SJSA1 (cell line): ENCODE data around the gene CELF6. TPM values are rescaled to one million over a fixed set of nuclear protein-coding genes. Genes with fewer than 3 reads are reported as not detected.
"Not testable (repeated sequence)": the region's sequence is repeated elsewhere in the genome, so short reads cannot be mapped to it uniquely, and the experiment has no call there.

ENCODE experiments used
- DNase-seq, 2 experiments: peaks; one replicate each; pipeline ENCODE4 v3.0.0-alpha.2; 2015 to 2020; ENCODE audit warnings: low spot score in 2 of 2, low read depth in 1 of 2
- H3K27ac ChIP-seq: fragments of 250-450 bp; sonication (Bioruptor Pico); 2 replicates; pipeline ENCODE4 v1.5.1; 2020; ENCODE audit warnings: mild to moderate bottlenecking, moderate library complexity
- H3K27me3 ChIP-seq: fragments of 250-450 bp; sonication (Bioruptor Pico); replicated peaks from 2 replicates; pipeline ENCODE4 v1.5.1; 2020; ENCODE audit warnings: mild to moderate bottlenecking, moderate library complexity
- H3K36me3 ChIP-seq: fragments of 250-450 bp; sonication (Bioruptor Pico); 2 replicates; pipeline ENCODE4 v1.5.1; 2020; ENCODE audit warnings: mild to moderate bottlenecking
- H3K4me1 ChIP-seq: fragments of 250-450 bp; sonication (Bioruptor Pico); replicated peaks from 2 replicates; pipeline ENCODE4 v1.6.1; 2021; ENCODE audit warnings: mild to moderate bottlenecking
- H3K4me3 ChIP-seq: fragments of 250-450 bp; sonication (Bioruptor Pico); 2 replicates; pipeline ENCODE4 v1.5.1; 2020; ENCODE audit warnings: mild to moderate bottlenecking
- H3K9me3 ChIP-seq: fragments of 250-450 bp; sonication (Bioruptor Pico); replicated peaks from 2 replicates; pipeline ENCODE4 v1.5.1; 2020; ENCODE audit warnings: mild to moderate bottlenecking
- total RNA-seq: library from RNA; depleted of rRNA; stranded (reverse); fragments of >200 nt; shearing (Covaris generic); gene quantifications from 2 replicates; pipeline ENCODE4 v1.2.3, GENCODE V29; 2014

Gene CELF6
- total RNA-seq, 1 experiment from 2014 or later = 0.08 TPM

DNA sequence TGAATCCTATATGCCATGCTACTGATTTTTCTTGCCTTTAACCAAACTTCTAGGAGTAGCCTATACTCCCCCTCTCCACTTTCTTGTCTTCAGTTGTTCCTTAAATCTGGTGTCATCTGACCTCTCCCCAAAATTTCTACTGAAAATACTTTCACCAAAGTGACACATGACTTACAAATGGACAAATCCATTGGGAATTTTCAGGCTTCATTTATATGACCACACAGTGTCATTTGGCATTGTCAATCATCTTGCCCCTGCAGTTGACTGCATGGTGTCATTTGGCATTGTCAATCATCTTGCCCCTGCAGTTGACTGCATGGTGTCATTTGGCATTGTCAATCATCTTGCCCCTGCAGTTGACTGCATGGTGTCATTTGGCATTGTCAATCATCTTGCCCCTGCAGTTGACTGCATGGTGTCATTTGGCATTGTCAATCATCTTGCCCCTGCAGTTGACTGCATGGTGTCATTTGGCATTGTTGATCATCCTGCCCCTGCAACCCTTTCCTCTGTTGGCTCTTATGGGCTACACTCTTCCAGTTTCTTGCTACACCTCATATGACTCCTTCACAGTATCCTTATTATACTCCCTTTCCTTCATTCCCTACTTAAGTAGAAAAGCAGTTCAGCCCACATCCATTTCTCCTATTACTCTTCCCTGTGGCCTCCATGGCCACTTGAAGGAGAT lies 44.2 kb downstream of the CELF6 start:
- not testable (repeated sequence) for H3K27me3 ChIP-seq, H3K27ac ChIP-seq, H3K4me3 ChIP-seq, H3K36me3 ChIP-seq, H3K4me1 ChIP-seq, H3K9me3 ChIP-seq, DNase-seq

DNA sequence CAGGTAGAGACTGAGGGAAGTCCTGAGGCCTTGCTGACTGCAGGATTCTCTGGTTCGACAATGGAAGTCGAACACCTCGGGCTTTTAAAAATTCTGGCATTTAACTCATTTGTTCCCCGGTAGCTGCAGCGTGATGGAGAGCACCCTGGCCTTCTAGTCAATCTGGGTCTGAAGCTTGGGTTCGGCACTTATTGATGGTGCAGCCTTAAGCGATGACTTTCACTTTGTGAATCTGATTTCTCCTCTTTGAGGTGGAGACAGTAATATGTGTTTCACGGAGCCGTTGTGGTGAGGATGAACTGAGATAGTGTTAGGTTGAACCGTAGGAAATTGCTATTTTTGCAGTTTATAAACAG lies 47.0 kb downstream of the CELF6 start:
- Histone ChIP-seq H3K27me3 (no peaks in the 10 kb centered on the region), H3K9me3 (no peaks in the 10 kb centered on the region), H3K4me3 (peak overlapping the region; percentile 80), H3K27ac (peak overlapping the region; percentile 2; the same call in 1 of the 2 replicates), H3K4me1 (peaks cover 10% of the 10 kb centered on the region), H3K36me3 (peaks cover 18% of the 10 kb centered on the region)
- DNase-seq = no peak

DNA sequence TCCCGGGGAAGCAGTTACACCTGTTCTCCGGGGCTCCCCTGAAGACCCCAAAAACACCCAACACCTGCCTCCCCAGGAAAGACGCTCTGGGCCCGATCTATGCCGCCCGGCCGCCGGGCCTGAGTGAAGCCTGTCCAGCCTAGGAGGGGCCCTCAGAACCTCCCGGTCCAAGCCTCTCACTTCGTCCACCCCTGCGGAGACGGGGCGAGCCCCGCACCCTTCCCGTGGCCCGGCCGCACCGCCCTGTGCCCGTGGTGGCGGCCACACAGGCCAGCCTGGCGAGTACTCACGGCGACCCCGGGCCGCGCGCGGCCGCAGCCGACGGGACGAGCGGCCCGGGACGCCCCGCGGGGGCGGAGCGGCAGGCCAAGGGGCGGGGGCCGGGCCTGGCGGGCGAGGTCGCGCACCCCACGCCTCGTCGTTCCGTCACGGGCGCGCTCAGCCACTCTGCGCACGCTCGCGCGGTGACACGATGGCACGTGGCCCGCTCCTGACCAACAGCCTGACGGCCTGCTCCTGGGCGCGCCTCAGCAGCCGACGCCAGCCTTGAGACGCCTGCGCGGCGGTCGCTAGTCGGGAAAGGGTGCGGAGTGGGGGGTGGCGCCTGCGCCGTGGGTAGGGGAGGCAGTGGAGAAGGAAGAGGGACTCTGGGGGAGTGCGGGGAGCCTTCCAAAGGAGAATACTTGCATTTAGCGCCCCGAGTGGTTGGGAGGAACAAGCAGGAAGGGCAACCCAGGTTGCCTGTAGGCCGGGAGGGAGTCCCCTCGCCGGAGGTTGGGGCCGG lies 47.6 kb downstream of the CELF6 start, which contains the start of gene PARP6:
PARP6 (minus strand) TSS at position 342 of the 784 bp plus-strand sequence. CDS start 5,077 bp downstream, outside the sequence.
- no peaks in the 10 kb centered on the region for H3K27me3 ChIP-seq
- peaks cover 21% of the 10 kb centered on the region for H3K36me3 ChIP-seq
- peak within 1 kb of the TSS; percentile 80 for H3K4me3 ChIP-seq
- peak within 1 kb of the TSS; percentile 2 for H3K27ac ChIP-seq
- peaks cover 10% of the 10 kb centered on the region for H3K4me1 ChIP-seq
- no peaks in the 10 kb centered on the region for H3K9me3 ChIP-seq
- peak; percentile 93 to 98 for DNase-seq

DNA sequence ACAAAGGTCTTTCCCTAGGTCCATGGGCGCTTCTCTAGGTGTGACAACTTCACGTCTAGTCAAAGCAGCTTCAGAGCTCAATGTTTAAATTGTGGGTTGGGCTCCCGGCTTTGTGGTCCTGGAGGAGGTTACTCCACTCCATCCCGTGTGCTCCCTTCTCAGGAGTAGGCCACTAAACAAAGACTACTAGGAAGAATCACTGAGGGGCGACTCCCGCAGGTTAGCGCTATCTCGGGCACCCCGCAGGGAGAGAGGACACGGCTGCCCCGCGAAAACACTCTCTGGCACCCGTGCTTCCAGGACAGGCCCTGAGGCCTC lies 48.1 kb downstream of the CELF6 start:
- Histone ChIP-seq H3K27me3 (no peaks in the 10 kb centered on the region), H3K9me3 (no peaks in the 10 kb centered on the region), H3K36me3 (peaks cover 26% of the 10 kb centered on the region), H3K27ac (no peak overlapping the region), H3K4me1 (peaks cover 10% of the 10 kb centered on the region), H3K4me3 (peak overlapping the region; percentile 80)
- DNase-seq = no peak

GRCh38 chr15:72271221-72271620 lies 48.7 kb downstream of the CELF6 start:
- Histone ChIP-seq H3K27ac (no peak overlapping the region), H3K4me3 (peak overlapping the region; percentile 80), H3K27me3 (no peaks in the 10 kb centered on the region), H3K36me3 (peaks cover 33% of the 10 kb centered on the region), H3K4me1 (peaks cover 10% of the 10 kb centered on the region), H3K9me3 (no peaks in the 10 kb centered on the region)
- no peak for DNase-seq

GRCh38 chr15:72269739-72270138 lies 50.2 kb downstream of the CELF6 start:
- Histone ChIP-seq H3K4me1 (peaks cover 10% of the 10 kb centered on the region), H3K27me3 (no peaks in the 10 kb centered on the region)
- no peak for DNase-seq

DNA sequence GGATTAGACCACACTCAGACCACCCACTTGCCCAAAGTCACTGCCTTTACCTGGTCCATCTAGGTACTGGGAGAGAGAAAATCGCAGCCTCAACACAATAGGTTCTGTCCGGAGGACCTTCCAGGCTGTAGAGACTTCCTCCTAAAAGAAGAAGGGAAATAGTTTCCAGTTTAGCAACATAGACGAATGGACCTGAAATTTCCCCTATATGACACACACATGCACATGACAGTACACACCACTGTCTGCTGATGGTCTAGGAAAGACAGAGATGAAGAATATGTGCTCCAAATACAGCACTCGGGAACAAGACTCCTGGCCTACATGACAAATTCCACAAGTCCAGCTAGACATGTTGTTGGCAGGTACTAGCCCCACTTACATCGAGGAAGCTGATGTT lies 54.9 kb downstream of the CELF6 start:
- Histone ChIP-seq H3K27ac (no peak overlapping the region), H3K9me3 (no peaks in the 10 kb centered on the region), H3K4me1 (no peaks in the 10 kb centered on the region), H3K27me3 (no peaks in the 10 kb centered on the region), H3K36me3 (peaks cover 86% of the 10 kb centered on the region), H3K4me3 (no peak overlapping the region)
- no peak for DNase-seq

More at GRCh38 chr15:72269739-72270138, 50.2 kb downstream of the CELF6 start:
- Histone ChIP-seq H3K9me3 (no peaks in the 10 kb centered on the region), H3K4me3 (no peak overlapping the region), H3K36me3 (peaks cover 47% of the 10 kb centered on the region), H3K27ac (no peak overlapping the region)

DNA sequence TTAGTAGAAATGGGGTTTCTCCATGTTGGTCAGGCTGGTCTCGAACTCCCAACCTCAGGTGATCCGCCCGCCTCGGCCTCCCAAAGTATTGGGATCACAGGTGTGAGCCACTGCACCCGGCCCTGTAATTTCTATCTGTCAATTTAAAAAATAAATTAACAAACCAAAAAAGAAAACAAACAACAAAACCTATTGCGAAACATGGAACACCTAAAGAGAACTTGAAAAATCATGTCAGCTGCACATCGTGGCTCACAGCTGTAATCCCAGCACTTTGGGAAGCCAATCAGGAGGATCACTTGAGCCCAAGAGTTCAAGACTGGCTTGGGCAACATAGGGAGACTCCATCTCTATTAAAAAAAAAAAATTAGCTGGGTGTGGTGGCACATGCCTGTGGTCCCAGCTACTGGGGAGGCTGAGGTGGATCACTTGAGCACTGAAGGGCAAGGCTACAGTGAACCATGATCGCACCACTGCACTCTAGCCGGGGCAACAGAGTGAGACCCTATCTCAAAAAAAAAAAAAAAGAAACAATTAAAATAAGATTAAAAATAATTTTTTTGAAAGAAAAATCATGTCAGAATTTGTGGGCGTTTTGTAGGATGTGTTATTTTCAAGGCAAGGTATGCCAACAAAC lies 67.2 kb downstream of the CELF6 start:
- Histone ChIP-seq H3K9me3 (no peaks in the 10 kb centered on the region), H3K4me1 (no peaks in the 10 kb centered on the region), H3K36me3 (peaks cover 75% of the 10 kb centered on the region), H3K4me3 (no peak overlapping the region), H3K27ac (no peak overlapping the region), H3K27me3 (no peaks in the 10 kb centered on the region)
- DNase-seq = no peak

DNA sequence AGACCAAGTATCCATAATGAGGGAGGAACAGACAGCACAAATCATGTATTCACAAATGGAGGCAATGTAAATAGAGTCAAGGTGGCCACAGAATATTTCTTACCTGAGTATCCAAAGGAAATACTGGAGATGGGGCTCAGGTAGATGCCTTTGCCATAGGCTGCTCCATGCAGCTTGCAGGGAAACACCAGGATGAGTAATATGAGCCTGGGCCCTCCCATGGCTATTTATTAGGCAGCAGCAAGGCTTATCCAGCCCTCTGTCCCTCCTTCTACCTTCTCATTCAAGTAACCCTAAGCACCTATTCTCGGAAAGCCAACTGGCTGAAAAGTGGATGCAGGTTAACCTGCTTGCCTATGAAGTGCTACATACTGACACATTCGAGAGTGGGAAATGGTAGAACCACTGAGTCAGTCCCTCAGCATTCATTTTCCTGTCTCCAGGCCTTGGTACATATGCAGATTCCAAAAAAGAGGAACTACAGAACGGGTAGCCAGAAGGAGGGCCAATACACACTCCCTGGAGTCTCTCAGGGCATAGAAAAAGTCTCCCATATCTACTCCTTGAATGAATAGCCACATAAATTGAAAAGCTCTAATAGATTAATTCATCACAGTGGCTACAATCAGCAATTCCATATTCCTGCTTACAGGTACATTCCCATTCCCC lies 70.7 kb downstream of the CELF6 start:
- H3K36me3 ChIP-seq = peaks cover 64% of the 10 kb centered on the region
- DNase-seq = no peak
- no peak overlapping the region for H3K27ac ChIP-seq
- H3K9me3 ChIP-seq = no peaks in the 10 kb centered on the region
- H3K4me1 ChIP-seq = no peaks in the 10 kb centered on the region
- H3K27me3 ChIP-seq = no peaks in the 10 kb centered on the region
- no peak overlapping the region for H3K4me3 ChIP-seq

GRCh38 chr15:72248514-72248913 lies 71.4 kb downstream of the CELF6 start:
- H3K27ac ChIP-seq = no peak overlapping the region
- H3K4me3 ChIP-seq = no peak overlapping the region
- DNase-seq = no peak
- no peaks in the 10 kb centered on the region for H3K9me3 ChIP-seq
- peaks cover 66% of the 10 kb centered on the region for H3K36me3 ChIP-seq
- H3K4me1 ChIP-seq = no peaks in the 10 kb centered on the region
- H3K27me3 ChIP-seq = no peaks in the 10 kb centered on the region

- H3K9me3 ChIP-seq = no peaks in the 10 kb centered on the region
- no peak for DNase-seq
- H3K4me3 ChIP-seq = no peak overlapping the region
- no peak overlapping the region for H3K27ac ChIP-seq
- no peaks in the 10 kb centered on the region for H3K27me3 ChIP-seq
- H3K4me1 ChIP-seq = peaks cover 4% of the 10 kb centered on the region
- peaks cover 66% of the 10 kb centered on the region for H3K36me3 ChIP-seq
Measured at GRCh38 chr15:72242775-72243370, 77.1 kb downstream of the CELF6 start.

DNA sequence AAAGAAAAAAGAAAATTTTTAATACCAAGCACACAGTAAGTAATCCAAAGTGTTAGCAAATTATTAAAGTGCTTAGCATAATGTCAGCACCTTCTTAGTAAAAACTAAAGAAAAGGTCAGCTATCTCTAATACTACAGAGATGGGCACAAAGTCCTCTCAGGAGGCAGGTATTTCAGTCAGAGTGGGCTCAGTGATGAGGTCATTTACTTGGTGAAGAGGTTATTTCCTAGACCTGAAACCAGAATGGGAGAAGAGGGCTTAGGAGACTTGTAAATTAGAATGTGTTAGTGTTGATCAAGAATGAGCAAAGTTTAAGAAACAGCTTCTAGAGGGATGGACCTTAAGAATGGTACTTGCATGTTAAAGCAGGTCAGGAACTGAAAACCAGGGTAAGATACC lies 80.3 kb downstream of the CELF6 start:
- DNase-seq = no peak
- Histone ChIP-seq H3K27ac (no peak overlapping the region), H3K4me1 (peaks cover 21% of the 10 kb centered on the region), H3K27me3 (no peaks in the 10 kb centered on the region), H3K36me3 (peaks cover 53% of the 10 kb centered on the region), H3K9me3 (no peaks in the 10 kb centered on the region), H3K4me3 (no peak overlapping the region)

GRCh38 chr15:72238586-72238985 lies 81.4 kb downstream of the CELF6 start:
- no peak for DNase-seq
- Histone ChIP-seq H3K9me3 (no peaks in the 10 kb centered on the region), H3K27ac (no peak overlapping the region), H3K4me1 (peaks cover 21% of the 10 kb centered on the region), H3K4me3 (no peak overlapping the region), H3K27me3 (no peaks in the 10 kb centered on the region), H3K36me3 (peaks cover 43% of the 10 kb centered on the region)
